Prostate gland (tissue), 2 donors: ENCODE data around the gene CUTA.
"Not testable (repeated sequence)": the region's sequence is repeated elsewhere in the genome, so short reads cannot be mapped to it uniquely, and the experiment has no call there.

Source experiments
- POLR2A ChIP-seq: fragments of 450-650 bp; IDR thresholded peaks from one replicate; pipeline ENCODE4 v1.6.1; 2016; ENCODE audit warnings: antibody characterized with exemption, mild to moderate bottlenecking
- TF ChIP-seq, protein P1 (sequence below), 4 experiments: fragments of 200-600 bp in 2 of 4; fragments of 450-650 bp in 2 of 4; sonication (generic) in 2 of 4; IDR thresholded peaks; 1 replicate in 3 of 4; 2 replicates in 1 of 4; pipeline ENCODE4 v1.5.1; 2016 to 2019; ENCODE audit warnings: antibody characterized with exemption in 4 of 4, mild to moderate bottlenecking in 2 of 4, moderate library complexity in 2 of 4

DNA sequence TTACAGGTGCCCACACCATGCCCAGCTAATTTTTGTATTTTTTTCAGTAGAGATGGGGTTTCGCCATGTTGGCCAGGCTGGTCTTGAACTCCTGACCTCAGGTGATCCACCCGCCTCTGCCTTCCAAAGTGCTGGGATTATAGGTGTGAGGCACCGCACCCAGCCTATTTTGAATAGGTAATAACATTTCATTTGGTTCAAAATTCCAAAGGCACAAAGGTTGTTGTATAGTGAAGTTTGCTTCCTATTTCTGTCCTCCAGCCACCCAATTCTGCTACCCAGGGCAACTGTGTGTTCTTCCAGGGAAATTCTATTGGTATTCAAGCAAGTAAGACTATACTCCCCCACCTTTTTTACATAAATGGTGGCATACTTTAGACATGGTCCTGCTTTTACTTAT, 19.3 kb downstream of the CUTA start:
- TF ChIP-seq, protein P1, sequence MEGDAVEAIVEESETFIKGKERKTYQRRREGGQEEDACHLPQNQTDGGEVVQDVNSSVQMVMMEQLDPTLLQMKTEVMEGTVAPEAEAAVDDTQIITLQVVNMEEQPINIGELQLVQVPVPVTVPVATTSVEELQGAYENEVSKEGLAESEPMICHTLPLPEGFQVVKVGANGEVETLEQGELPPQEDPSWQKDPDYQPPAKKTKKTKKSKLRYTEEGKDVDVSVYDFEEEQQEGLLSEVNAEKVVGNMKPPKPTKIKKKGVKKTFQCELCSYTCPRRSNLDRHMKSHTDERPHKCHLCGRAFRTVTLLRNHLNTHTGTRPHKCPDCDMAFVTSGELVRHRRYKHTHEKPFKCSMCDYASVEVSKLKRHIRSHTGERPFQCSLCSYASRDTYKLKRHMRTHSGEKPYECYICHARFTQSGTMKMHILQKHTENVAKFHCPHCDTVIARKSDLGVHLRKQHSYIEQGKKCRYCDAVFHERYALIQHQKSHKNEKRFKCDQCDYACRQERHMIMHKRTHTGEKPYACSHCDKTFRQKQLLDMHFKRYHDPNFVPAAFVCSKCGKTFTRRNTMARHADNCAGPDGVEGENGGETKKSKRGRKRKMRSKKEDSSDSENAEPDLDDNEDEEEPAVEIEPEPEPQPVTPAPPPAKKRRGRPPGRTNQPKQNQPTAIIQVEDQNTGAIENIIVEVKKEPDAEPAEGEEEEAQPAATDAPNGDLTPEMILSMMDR (IDR thresholded peaks at IDR 0.05) = not testable (repeated sequence)
- not testable (repeated sequence) for TF ChIP-seq POLR2A
